Mucosa of gallbladder (tissue), 1 donor: ENCODE data around the gene SMTN. TPM values are rescaled to one million over a fixed set of nuclear protein-coding genes. Genes with fewer than 3 reads are reported as not detected.
A peak's percentile ranks its signal among the peaks of the same experiment; 100 is the strongest.
"Not testable (repeated sequence)": the region's sequence is repeated elsewhere in the genome, so short reads cannot be mapped to it uniquely, and the experiment has no call there.

Source experiments
- DNase-seq: peaks from one replicate; pipeline ENCODE4 v3.0.0-alpha.2; 2020; ENCODE audit warnings: low spot score
- total RNA-seq: library from RNA; stranded (reverse); gene quantifications from one replicate; pipeline ENCODE4 v1.2.1, GENCODE V29; 2021
- donor health status: DM: no; HTN: no; CAD: no.

Gene SMTN
- total RNA-seq: 510 TPM

DNA sequence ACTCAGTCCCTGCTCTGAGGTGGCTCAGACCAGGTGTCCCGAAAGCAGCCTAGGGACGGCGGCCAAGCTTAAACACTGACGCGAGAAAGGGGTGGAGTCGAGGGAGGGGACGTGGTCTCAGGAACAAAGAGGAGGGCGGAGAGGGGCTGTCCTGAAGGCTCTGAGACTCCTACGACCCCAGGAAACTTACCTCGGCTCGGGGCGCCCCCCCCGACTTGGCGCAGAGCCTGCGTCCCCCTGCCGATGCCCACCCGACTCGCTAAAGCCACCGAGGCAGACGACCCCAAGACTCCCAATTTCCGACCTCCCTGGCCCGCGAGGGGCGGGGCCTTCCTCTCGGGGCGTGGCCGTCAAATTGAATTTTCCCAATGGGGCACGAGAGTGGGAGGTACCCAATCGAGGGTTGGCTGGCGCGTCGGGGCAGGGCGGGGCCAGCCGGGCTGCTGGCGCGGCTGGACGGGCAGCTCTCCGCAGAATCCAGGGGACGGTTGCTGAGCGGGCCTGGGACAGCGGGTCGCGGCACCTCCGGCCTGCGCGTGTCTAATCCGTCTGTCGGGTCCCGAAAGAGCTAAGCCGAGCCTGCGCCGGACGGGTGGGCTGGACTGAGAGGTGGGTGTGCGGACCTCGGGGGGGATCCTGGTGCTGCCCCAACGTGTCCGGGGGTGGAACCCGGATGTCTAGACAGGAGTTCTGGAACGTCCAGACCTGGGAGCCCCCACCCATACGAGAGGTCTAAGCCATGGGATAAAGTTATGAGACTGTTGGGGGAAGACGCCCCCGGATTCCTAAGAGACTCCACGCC lies at the start of gene SMTN:
TSS of gene SMTN (plus strand) at position 471 of the 802 bp plus-strand sequence. CDS start 1,941 bp downstream, outside the sequence.
- DNase-seq: peak; percentile 95

DNA sequence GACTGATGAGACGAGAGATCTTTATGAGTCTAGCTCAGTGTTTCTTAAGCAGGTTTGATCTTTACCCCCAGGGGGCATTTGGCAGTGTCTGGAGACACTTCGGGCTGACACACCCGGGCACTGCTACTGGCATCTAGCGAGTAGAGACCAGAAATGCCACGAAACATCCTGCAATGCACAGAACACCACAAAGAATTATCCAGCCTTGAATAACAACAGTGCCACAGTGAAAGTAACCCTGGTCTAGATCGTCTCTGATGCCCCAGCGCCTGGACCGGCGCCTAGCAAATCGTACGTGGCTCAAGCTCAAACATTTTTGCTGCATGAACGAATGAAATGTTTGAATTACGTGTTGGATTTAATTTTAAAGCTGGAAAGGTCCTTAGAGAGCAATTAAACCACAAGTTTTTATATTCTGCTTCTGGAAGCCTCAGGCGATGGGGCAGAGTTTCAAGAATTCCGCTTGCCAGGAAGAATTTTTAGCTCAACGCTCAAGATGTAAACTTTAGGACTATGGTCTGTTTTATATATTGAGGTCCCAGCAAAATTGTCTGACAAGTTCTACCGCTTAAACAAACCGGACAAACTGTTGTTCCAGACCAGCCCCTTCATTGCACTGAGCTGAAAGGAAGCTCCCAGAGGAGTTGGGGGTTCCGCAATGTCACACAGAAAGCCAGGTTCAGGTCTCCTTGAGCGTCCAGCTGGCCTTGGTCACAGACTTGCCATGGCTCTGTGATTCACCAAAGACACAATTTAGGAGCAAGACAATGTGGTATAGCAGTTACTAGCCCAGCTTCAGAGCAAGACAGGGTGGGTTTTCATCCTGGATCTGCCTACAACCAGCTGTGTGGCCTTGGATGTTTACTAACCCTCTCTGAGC lies 44.2 kb upstream of the SMTN start:
- DNase-seq: peak; percentile 33

DNA sequence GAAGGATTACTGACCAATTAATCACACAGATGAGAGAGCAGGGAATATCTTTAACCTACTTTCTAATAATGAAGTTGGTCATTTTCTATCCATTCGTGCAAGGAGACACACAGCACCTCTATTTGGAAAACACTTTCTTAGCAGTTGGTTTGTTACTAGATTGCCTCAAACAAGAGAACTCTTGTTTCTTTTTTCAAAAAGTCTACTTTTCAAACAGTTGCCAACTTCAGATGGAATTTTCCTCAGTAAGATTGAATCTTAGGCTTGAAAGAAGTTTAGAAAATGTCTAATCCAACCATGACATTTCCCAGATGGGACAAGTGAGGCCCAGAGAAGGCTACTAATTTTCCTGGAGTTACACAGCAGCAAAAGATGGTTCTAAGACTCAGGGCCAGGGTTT lies 42.4 kb upstream of the SMTN start:
- DNase-seq: no peak

DNA sequence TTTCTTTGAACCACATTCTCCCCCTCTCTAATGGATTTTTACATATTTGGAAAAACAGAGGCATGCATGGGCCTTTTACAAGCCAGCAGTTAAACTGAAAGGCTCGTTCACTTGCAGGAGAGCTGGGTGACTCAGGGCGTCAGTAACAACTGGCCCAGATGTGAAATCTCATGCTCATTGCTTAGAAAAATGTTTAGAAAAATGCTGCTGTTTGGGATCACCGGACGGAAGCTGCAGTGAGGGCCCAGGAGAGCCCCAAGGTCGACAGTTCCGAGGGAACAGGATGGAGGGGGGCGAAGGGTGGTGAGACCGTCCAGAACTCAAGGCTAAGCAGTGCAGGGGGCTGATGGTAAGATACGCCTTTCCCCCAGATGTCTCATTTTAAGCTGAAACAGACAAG lies 41.7 kb upstream of the SMTN start:
- peak; percentile 41 for DNase-seq

GRCh38 chr22:31040542-31041398 lies 40.3 kb upstream of the SMTN start:
- DNase-seq: no peak

GRCh38 chr22:31044262-31044861 lies 36.8 kb upstream of the SMTN start:
- peak; percentile 45 for DNase-seq

GRCh38 chr22:31045900-31046538 lies 35.1 kb upstream of the SMTN start:
- DNase-seq: no peak

- peak; percentile 44 for DNase-seq
Observed at GRCh38 chr22:31046539-31047226, 34.4 kb upstream of the SMTN start.

GRCh38 chr22:31048570-31048969 lies 32.5 kb upstream of the SMTN start:
- no peak for DNase-seq

GRCh38 chr22:31049815-31050420 lies 31.2 kb upstream of the SMTN start:
- no peak for DNase-seq

DNA sequence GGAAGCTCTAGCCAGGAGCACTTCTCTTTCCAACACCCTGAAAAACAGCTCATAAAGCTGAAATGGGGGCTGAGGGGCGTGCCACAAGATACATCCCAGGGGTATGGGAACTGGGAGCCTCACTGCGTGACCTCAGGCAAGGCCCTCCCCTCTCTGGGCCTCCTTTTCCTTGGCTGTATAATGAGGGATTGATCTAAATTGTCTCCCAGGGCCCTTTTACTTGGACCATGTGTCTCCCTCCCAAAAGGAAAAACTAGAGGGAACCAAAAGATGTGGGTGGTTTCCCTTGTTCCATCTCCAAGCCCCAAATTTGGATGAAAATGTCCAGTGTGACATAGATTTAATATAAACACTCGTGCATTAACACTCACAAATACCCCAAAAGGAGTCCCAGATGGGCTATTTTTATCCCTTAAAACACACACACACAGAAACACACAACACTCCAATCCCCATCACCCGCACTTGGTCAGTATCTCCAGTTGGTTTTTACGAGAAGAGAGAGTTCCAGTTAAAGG lies 25.9 kb upstream of the SMTN start:
- DNase-seq: no peak

DNA sequence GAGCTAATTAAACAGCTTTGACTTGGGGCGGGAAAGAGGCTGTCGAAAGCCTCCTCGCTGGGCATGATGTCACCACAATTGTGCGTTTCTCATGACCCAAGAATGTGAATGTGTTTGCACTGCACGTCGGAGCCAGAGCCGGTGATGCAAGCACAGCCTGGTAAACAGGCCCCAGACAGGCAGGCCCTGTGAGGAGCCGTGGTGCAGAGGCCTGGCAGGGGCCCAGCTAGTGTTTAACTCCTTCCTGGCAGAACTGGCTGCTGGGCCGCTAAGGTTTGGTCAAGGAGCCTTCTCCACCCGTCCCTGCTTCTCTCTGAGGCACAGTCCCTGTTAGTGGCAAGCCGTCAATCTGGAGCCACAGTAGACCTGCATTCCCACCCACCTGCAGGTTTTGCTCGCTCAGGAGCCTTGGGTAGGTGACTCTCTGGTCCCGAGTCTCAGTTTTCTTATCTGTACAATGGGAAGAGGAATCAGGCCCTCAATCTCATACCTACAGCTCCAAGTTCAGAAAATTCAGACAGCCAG lies 25.4 kb upstream of the SMTN start:
- DNase-seq: peak; percentile 88

GRCh38 chr22:31056986-31057599 lies 24.0 kb upstream of the SMTN start:
- DNase-seq: no peak

- DNase-seq: peak; percentile 24
Observed at GRCh38 chr22:31059663-31060062, 21.5 kb upstream of the SMTN start.

- no peak for DNase-seq
Observed at GRCh38 chr22:31062566-31063230, 18.4 kb upstream of the SMTN start.

DNA sequence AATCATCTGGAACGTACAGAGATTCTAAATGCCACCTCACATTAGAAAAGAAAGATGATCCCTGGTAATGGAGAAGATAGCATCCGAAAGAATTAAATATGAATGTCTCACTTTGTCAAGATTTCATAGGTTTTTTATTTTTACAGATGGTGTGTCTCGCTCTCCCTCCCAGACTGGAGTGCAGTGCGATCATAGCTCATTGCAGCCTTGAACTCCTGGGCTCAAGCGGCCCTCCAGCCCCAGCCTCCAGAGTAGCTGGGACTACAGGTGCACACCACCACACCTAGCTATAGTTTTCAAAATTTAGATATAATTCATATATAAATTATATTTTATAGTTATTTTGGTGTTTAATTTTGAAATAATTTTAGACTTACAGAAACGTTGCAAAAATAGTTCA lies 16.7 kb upstream of the SMTN start:
- DNase-seq: no peak

- no peak for DNase-seq
Observed at GRCh38 chr22:31068970-31069369, 12.1 kb upstream of the SMTN start.

GRCh38 chr22:31069691-31070314 lies 11.3 kb upstream of the SMTN start:
- not testable (repeated sequence) for DNase-seq
